Upper lobe of left lung (tissue), 4 donors: ENCODE results near the gene MKKS.

Experiments
- CTCF ChIP-seq, 6 experiments: fragments of 450-650 bp in 4 of 6; fragments of 200-600 bp in 2 of 6; sonication (generic) in 2 of 6; IDR thresholded peaks; one replicate each; pipeline ENCODE4 v1.5.1; 2016 to 2019; ENCODE audit warnings: antibody characterized with exemption in 6 of 6
- EP300 ChIP-seq, 4 donors: sonication (generic); formaldehyde crosslinking; IDR thresholded peaks; one replicate each; pipeline ENCODE4 v1.5.1; 2017; ENCODE audit warnings: antibody characterized with exemption in 4 of 4, control low read depth in 2 of 4
- POLR2A ChIP-seq, 4 donors: fragments of 450-650 bp; IDR thresholded peaks; one replicate each; pipeline ENCODE4 v1.5.1; 2016 to 2017; ENCODE audit warnings: antibody characterized with exemption in 4 of 4, mild to moderate bottlenecking in 2 of 4
- POLR2AphosphoS5 ChIP-seq, 2 donors: sonication (generic); formaldehyde crosslinking; IDR thresholded peaks; one replicate each; pipeline ENCODE4 v1.5.1; 2017; ENCODE audit warnings: antibody characterized with exemption in 2 of 2

- TF ChIP-seq EP300 (IDR thresholded peaks at IDR 0.05) (no peak), CTCF (IDR thresholded peaks at IDR 0.05) (no peak), POLR2AphosphoS5 (IDR thresholded peaks at IDR 0.05) (no peak), POLR2A (IDR thresholded peaks at IDR 0.05) (no peak)
Measured at GRCh38 chr20:10432079-10432478, 1.9 kb downstream of the MKKS start.
